ENCODE results near the gene SERPINA3. TPM values are rescaled to one million over a fixed set of nuclear protein-coding genes. Genes with fewer than 3 reads are reported as not detected.

The SERPINA3 gene
- 33.9 and 45.3 TPM in 2 replicates for total RNA-seq

- no peaks in the 10 kb centered on the region for H3K27me3 ChIP-seq (ENCODE audit: control insufficient read depth, insufficient read depth, low read length)
- no peak within 1 kb of the TSS for H3K4me3 ChIP-seq (ENCODE audit: low read depth, low read length)
- no peaks in the 10 kb centered on the region for H3K36me3 ChIP-seq (ENCODE audit: control insufficient read depth, insufficient read depth, low read length)
- DNase-seq (ENCODE audit: low read depth): no peak
- TF ChIP-seq, protein P1, sequence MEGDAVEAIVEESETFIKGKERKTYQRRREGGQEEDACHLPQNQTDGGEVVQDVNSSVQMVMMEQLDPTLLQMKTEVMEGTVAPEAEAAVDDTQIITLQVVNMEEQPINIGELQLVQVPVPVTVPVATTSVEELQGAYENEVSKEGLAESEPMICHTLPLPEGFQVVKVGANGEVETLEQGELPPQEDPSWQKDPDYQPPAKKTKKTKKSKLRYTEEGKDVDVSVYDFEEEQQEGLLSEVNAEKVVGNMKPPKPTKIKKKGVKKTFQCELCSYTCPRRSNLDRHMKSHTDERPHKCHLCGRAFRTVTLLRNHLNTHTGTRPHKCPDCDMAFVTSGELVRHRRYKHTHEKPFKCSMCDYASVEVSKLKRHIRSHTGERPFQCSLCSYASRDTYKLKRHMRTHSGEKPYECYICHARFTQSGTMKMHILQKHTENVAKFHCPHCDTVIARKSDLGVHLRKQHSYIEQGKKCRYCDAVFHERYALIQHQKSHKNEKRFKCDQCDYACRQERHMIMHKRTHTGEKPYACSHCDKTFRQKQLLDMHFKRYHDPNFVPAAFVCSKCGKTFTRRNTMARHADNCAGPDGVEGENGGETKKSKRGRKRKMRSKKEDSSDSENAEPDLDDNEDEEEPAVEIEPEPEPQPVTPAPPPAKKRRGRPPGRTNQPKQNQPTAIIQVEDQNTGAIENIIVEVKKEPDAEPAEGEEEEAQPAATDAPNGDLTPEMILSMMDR (IDR thresholded peaks at IDR 0.05; ENCODE audit: insufficient read depth, low read length, poor library complexity, severe bottlenecking): no peak
Observed at GRCh38 chr14:94612174-94612573, at the start of gene SERPINA3. SERPINA3 (plus strand) TSS chr14:94612391; CDS start chr14:94614442, 2,051 bp downstream.

DNA sequence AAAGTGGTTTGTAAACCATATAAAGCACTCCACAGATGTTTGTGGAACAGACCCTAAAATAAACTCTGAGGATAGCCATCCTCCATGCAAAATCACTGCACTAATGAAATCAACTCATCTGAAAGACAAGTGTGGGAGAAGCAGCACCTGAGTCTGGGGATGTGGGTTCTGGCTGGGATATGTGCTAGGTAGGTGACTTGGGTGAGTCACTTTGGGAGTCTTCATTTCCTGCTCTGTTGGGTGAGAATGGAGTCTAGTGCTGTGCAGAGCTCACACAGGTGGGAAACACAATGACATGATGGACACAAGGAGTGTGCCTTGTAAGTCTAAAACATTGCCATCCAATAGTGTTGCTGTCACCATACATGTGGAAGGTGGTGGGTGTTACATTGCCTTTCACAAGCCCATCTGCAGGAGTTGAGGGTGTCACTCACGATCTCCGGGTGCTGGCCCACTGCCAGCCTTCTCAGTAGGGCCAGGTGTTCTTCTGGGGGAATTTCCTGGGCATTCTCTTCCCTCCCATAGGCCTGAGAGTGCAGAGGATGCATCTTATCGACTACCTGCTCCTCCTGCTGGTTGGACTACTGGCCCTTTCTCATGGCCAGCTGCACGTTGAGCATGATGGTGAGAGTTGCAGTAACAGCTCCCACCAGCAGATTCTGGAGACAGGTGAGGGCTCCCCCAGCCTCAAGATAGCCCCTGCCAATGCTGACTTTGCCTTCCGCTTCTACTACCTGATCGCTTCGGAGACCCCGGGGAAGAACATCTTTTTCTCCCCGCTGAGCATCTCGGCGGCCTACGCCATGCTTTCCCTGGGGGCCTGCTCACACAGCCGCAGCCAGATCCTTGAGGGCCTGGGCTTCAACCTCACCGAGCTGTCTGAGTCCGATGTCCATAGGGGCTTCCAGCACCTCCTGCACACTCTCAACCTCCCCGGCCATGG lies 49.0 kb upstream of the SERPINA3 start:
- no peaks in the 10 kb centered on the region for H3K36me3 ChIP-seq (ENCODE audit: control insufficient read depth, insufficient read depth, low read length)
- no peak overlapping the region for H3K4me3 ChIP-seq (ENCODE audit: low read depth, low read length)
- TF ChIP-seq, protein P1 (IDR thresholded peaks at IDR 0.05; ENCODE audit: insufficient read depth, low read length, poor library complexity, severe bottlenecking): no peak
- H3K27me3 ChIP-seq (ENCODE audit: control insufficient read depth, insufficient read depth, low read length): no peaks in the 10 kb centered on the region
- no peak for DNase-seq (ENCODE audit: low read depth)

DNA sequence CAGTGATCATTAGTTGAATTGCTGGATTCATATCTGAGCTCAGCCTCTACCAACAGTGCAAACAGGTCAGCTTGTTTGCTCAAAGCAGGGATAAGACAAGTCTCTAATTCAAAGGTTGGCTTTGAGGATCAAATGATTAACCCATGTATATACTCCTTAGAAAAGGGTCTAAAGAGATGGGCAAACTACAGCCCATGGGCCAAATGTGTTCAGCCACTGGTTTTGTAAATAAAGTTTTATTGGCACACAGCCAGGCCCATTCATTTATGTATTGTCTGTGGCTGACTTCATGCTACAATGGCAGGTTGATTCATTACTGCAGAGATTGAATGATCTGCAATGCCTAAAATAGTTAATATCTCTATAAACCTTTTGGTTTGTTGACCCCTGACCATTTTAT lies 47.8 kb upstream of the SERPINA3 start:
- no peaks in the 10 kb centered on the region for H3K27me3 ChIP-seq (ENCODE audit: control insufficient read depth, insufficient read depth, low read length)
- no peak overlapping the region for H3K4me3 ChIP-seq (ENCODE audit: low read depth, low read length)
- H3K36me3 ChIP-seq (ENCODE audit: control insufficient read depth, insufficient read depth, low read length): no peaks in the 10 kb centered on the region
- TF ChIP-seq, protein P1 (IDR thresholded peaks at IDR 0.05; ENCODE audit: insufficient read depth, low read length, poor library complexity, severe bottlenecking): no peak
- DNase-seq (ENCODE audit: low read depth): no peak

DNA sequence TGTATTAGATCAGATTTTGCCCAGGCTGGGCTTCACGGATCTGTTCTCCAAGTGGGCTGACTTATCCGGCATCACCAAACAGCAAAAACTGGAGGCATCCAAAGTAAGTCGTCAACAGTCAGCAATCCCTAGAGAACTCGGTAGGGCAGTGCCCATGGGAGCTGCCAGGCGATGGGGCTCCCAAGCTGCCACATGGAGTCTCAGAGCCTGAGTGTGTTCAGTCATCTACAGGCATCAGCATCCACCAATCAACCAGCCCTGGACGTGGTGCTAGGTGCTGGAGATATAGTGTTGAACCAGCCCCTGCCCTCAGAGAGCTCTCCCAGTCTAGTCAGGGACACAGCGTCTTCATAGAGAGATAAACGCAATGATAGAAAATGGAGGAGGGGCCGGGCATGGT lies 44.0 kb upstream of the SERPINA3 start:
- no peak for DNase-seq (ENCODE audit: low read depth)
- no peaks in the 10 kb centered on the region for H3K36me3 ChIP-seq (ENCODE audit: control insufficient read depth, insufficient read depth, low read length)
- no peak overlapping the region for H3K4me3 ChIP-seq (ENCODE audit: low read depth, low read length)
- no peaks in the 10 kb centered on the region for H3K27me3 ChIP-seq (ENCODE audit: control insufficient read depth, insufficient read depth, low read length)
- TF ChIP-seq, protein P1 (IDR thresholded peaks at IDR 0.05; ENCODE audit: insufficient read depth, low read length, poor library complexity, severe bottlenecking): no peak

DNA sequence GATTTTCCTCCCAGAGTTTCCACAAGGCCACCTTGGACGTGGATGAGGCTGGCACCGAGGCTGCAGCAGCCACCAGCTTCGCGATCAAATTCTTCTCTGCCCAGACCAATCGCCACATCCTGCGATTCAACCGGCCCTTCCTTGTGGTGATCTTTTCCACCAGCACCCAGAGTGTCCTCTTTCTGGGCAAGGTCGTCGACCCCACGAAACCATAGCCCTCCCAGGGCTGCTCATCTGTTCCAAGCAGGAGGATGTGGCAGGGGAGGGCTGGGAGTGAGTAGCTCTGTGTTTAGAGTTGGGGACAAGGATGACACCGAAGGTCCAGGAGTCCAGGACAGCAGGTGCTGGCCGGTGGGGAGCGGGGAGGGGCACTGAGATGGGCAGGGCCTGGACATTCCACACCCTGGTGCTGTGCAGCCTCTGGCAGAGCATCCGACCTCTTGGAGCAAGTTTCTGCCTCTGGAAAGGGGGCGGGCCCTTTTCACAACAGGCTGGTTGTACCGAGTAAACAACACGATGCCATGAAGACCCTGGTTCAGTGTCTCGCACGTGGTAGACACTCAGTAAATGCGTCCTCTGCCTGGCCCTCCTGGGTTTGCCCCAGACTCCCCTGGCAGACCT lies 42.7 kb upstream of the SERPINA3 start:
- TF ChIP-seq, protein P1 (IDR thresholded peaks at IDR 0.05; ENCODE audit: insufficient read depth, low read length, poor library complexity, severe bottlenecking): no peak
- no peak overlapping the region for H3K4me3 ChIP-seq (ENCODE audit: low read depth, low read length)
- H3K27me3 ChIP-seq (ENCODE audit: control insufficient read depth, insufficient read depth, low read length): no peaks in the 10 kb centered on the region
- no peak for DNase-seq (ENCODE audit: low read depth)
- H3K36me3 ChIP-seq (ENCODE audit: control insufficient read depth, insufficient read depth, low read length): no peaks in the 10 kb centered on the region
